GM06990 (cell line): ENCODE results near the gene TOM1L1.

Experiments used
- DNase-seq: peaks from one replicate; pipeline ENCODE4 v3.0.0-alpha.2; 2011; ENCODE audit not compliant: insufficient read length; ENCODE audit errors: extremely low read depth
- H3K27me3 ChIP-seq: replicated peaks from 2 replicates; pipeline ENCODE4 v1.6.0; 2011; ENCODE audit warnings: low read length; ENCODE audit not compliant: control insufficient read depth, insufficient read depth
- H3K36me3 ChIP-seq: 2 replicates; pipeline ENCODE4 v1.5.1; 2011; ENCODE audit warnings: low read length; ENCODE audit not compliant: control insufficient read depth, insufficient read depth
- H3K4me3 ChIP-seq: replicated peaks from 2 replicates; pipeline ENCODE4 v1.5.1; 2011; ENCODE audit warnings: low read depth, mild to moderate bottlenecking, control low read depth, low read length
- TF ChIP-seq, protein P1 (sequence below): IDR thresholded peaks from 2 replicates; pipeline ENCODE4 v1.5.1; 2011; ENCODE audit warnings: low read length, control low read depth, mild to moderate bottlenecking, inconsistent platforms; ENCODE audit not compliant: insufficient read depth, poor library complexity, severe bottlenecking

Gene TOM1L1

DNA sequence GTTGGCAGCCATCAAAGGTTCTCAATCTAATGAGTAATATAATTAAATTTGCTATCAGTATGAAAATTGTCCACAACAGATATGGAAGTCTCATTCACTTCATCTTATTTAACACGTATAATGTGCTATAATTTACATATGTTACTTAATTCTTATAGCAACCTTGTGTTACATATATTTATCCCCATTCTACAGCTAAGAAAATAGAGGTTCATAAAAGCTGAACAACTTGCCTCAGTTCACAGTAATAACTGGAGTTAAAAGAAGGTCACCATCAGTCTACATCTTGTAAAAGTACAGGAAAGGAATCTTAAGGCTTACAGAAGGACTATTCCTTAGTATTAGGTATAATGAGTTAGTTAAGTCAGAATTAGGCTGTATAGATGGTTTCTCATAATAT is 95.8 kb downstream of the TOM1L1 start:
- no peak for DNase-seq
- H3K4me3 ChIP-seq: no peak overlapping the region
- no peaks in the 10 kb centered on the region for H3K27me3 ChIP-seq
- TF ChIP-seq, protein P1, sequence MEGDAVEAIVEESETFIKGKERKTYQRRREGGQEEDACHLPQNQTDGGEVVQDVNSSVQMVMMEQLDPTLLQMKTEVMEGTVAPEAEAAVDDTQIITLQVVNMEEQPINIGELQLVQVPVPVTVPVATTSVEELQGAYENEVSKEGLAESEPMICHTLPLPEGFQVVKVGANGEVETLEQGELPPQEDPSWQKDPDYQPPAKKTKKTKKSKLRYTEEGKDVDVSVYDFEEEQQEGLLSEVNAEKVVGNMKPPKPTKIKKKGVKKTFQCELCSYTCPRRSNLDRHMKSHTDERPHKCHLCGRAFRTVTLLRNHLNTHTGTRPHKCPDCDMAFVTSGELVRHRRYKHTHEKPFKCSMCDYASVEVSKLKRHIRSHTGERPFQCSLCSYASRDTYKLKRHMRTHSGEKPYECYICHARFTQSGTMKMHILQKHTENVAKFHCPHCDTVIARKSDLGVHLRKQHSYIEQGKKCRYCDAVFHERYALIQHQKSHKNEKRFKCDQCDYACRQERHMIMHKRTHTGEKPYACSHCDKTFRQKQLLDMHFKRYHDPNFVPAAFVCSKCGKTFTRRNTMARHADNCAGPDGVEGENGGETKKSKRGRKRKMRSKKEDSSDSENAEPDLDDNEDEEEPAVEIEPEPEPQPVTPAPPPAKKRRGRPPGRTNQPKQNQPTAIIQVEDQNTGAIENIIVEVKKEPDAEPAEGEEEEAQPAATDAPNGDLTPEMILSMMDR: no peak
- H3K36me3 ChIP-seq: no peaks in the 10 kb centered on the region

GRCh38 chr17:55002458-55002857 is 101.8 kb downstream of the TOM1L1 start:
- no peak for DNase-seq

GRCh38 chr17:55004484-55004883 is 103.8 kb downstream of the TOM1L1 start:
- Histone ChIP-seq H3K4me3 (no peak overlapping the region), H3K36me3 (no peaks in the 10 kb centered on the region), H3K27me3 (no peaks in the 10 kb centered on the region)
- no peak for DNase-seq
- TF ChIP-seq, protein P1: no peak

More at GRCh38 chr17:55002458-55002857, 101.8 kb downstream of the TOM1L1 start:
- TF ChIP-seq, protein P1: no peak
- Histone ChIP-seq H3K4me3 (no peak overlapping the region), H3K36me3 (no peaks in the 10 kb centered on the region), H3K27me3 (no peaks in the 10 kb centered on the region)

GRCh38 chr17:55005520-55005919 is 104.9 kb downstream of the TOM1L1 start:
- no peaks in the 10 kb centered on the region for H3K36me3 ChIP-seq
- DNase-seq: no peak
- H3K4me3 ChIP-seq: no peak overlapping the region
- H3K27me3 ChIP-seq: no peaks in the 10 kb centered on the region
- TF ChIP-seq, protein P1: peak; percentile 60
